Body of pancreas (tissue), 4 donors: ENCODE measurements around the gene UQCR10. TPM values are rescaled to one million over a fixed set of nuclear protein-coding genes. Genes with fewer than 3 reads are reported as not detected.
A peak's percentile ranks its signal among the peaks of the same experiment; 100 is the strongest.

Experiments
- ATAC-seq: fragments of 150-250 bp; one replicate; pipeline ENCODE4 v1.9.1; 2016
- DNase-seq, 4 donors: peaks; one replicate each; pipeline ENCODE4 v3.0.0-alpha.2; 2019
- H3K27ac ChIP-seq, 4 donors: fragments of 200-600 bp; sonication (generic); 1 replicate in 3 of 4; 2 replicates in 1 of 4; pipeline versions ENCODE4 v1.5.1 to v1.6.1; 2016 to 2019; ENCODE audit warnings: mild to moderate bottlenecking in 1 of 4, mixed read lengths in 1 of 4, moderate library complexity in 1 of 4
- H3K27me3 ChIP-seq, 2 donors: fragments of 200-600 bp; sonication (generic); one replicate each; pipeline ENCODE4 v1.6.0; 2016; ENCODE audit warnings: mild to moderate bottlenecking in 1 of 2
- H3K36me3 ChIP-seq, 2 donors: fragments of 200-600 bp; sonication (generic); replicated peaks in 1 of 2; 2 replicates each; pipeline ENCODE4 v1.5.1; 2016; ENCODE audit warnings: low read depth in 2 of 2; ENCODE audit not compliant: insufficient read depth in 1 of 2
- H3K4me1 ChIP-seq: fragments of 200-600 bp; sonication (generic); one replicate; pipeline ENCODE4 v1.6.0; 2016
- H3K4me3 ChIP-seq, 2 donors: fragments of 200-600 bp; sonication (generic); 1 replicate in 1 of 2; 2 replicates in 1 of 2; pipeline ENCODE4 v1.5.1; 2016 to 2019
- H3K9me3 ChIP-seq, 3 donors: fragments of 200-600 bp; sonication (generic); 1 replicate in 2 of 3; 2 replicates in 1 of 3; pipeline ENCODE4 v1.5.1; 2016
- CTCF ChIP-seq, 7 experiments: fragments of 450-650 bp in 4 of 7; fragments of 200-600 bp in 3 of 7; sonication (generic) in 3 of 7; IDR thresholded peaks; one replicate each; pipeline ENCODE4 v1.5.1; 2016 to 2019; ENCODE audit warnings: antibody characterized with exemption in 7 of 7
- POLR2A ChIP-seq, 3 donors: fragments of 450-650 bp; IDR thresholded peaks; one replicate each; pipeline ENCODE4 v1.6.1; 2016; ENCODE audit warnings: antibody characterized with exemption in 3 of 3, mild to moderate bottlenecking in 2 of 3
- WGBS, 2 donors: methylation state at CpG; one replicate each; pipeline ENCODE4 v1.1.5; 2017; 5-methylcytosine and 5-hydroxymethylcytosine counted together
- intact Hi-C: fragments of 100-400 bp; cut with DNase I; formaldehyde crosslinking; loops from one replicate; pipeline ENCODE4 v1.15.1; 2023
- total RNA-seq, 2 donors: library from RNA; depleted of rRNA; stranded (reverse); fragments of >200 nt; gene quantifications; one replicate each; pipeline ENCODE4 v1.1.0, GENCODE V29; 2016

Gene UQCR10
- total RNA-seq, 2 donors from 2014 or later = 21.0 to 27.4 TPM

- H3K27me3 ChIP-seq = no peaks in the 10 kb centered on the region
- intact Hi-C loops = no loop called here
- H3K36me3 ChIP-seq = peaks cover 0 to 10% of the 10 kb centered on the region in 2 donors
- H3K4me3 ChIP-seq = no peak overlapping the region
- no peak for TF ChIP-seq POLR2A (IDR thresholded peaks at IDR 0.05)
- no peak for TF ChIP-seq CTCF (IDR thresholded peaks at IDR 0.05)
- DNase-seq (peak; percentile 53 to 69 (median 64)), ATAC-seq (peak; percentile 31)
- WGBS, 2 donors = 19 to 23% methylated on average over 9 of the region's 9 CpGs
- H3K9me3 ChIP-seq = no peaks in the 10 kb centered on the region
- peak overlapping the region; percentile 18 to 91 (median 70) for H3K27ac ChIP-seq
- H3K4me1 ChIP-seq = peaks cover 86% of the 10 kb centered on the region
Observed at GRCh38 chr22:29784451-29785361, 17.5 kb downstream of the UQCR10 start.

- DNase-seq = peak in 1 of 4 donors; percentile 23
- Histone ChIP-seq H3K27me3 (no peaks in the 10 kb centered on the region), H3K9me3 (no peaks in the 10 kb centered on the region), H3K36me3 (peaks cover 0 to 20% of the 10 kb centered on the region in 2 donors), H3K4me1 (peaks cover 72% of the 10 kb centered on the region), H3K27ac (peak overlapping the region in 3 of 4 donors; percentile 62 to 91 (median 63)), H3K4me3 (no peak overlapping the region)
- intact Hi-C loops = no loop called here
- TF ChIP-seq POLR2A (IDR thresholded peaks at IDR 0.05) = no peak
- no peak for TF ChIP-seq CTCF (IDR thresholded peaks at IDR 0.05)
- WGBS, 2 donors = 21 to 22% methylated on average over 5 of the region's 5 CpGs
- ATAC-seq = no peak
Observed at GRCh38 chr22:29786031-29786430, 18.9 kb downstream of the UQCR10 start.

- TF ChIP-seq CTCF (IDR thresholded peaks at IDR 0.05) (no peak), POLR2A (IDR thresholded peaks at IDR 0.05) (no peak)
- 48 to 58% methylated on average over 9 of the region's 9 CpGs for WGBS, 2 donors
- ATAC-seq (peak; percentile 69), DNase-seq (peak; percentile 32 to 70 (median 54))
- H3K4me3 ChIP-seq = no peak overlapping the region
- peak overlapping the region; percentile 17 to 91 (median 62) for H3K27ac ChIP-seq
- H3K9me3 ChIP-seq = no peaks in the 10 kb centered on the region
- H3K4me1 ChIP-seq = peaks cover 58% of the 10 kb centered on the region
- H3K27me3 ChIP-seq = no peaks in the 10 kb centered on the region
- intact Hi-C loops = no loop called here
- H3K36me3 ChIP-seq = peaks cover 0 to 29% of the 10 kb centered on the region in 2 donors
Observed at GRCh38 chr22:29787371-29787980, 20.3 kb downstream of the UQCR10 start.

GRCh38 chr22:29788339-29789279, 21.4 kb downstream of the UQCR10 start:
- ATAC-seq = no peak
- intact Hi-C loops = no loop called here
- peak overlapping the region in 3 of 4 donors; percentile 62 to 91 (median 63) for H3K27ac ChIP-seq
- H3K36me3 ChIP-seq = peaks cover 0 to 36% of the 10 kb centered on the region in 2 donors
- H3K9me3 ChIP-seq = no peaks in the 10 kb centered on the region
- H3K27me3 ChIP-seq = no peaks in the 10 kb centered on the region
- no peak overlapping the region for H3K4me3 ChIP-seq
- 69 to 82% methylated on average over 8 to 26 of the region's 27 CpGs for WGBS, 2 donors
- DNase-seq = no peak
- peaks cover 53% of the 10 kb centered on the region for H3K4me1 ChIP-seq
- TF ChIP-seq CTCF (IDR thresholded peaks at IDR 0.05) (no peak), POLR2A (IDR thresholded peaks at IDR 0.05) (no peak)
